Measurements from ENCODE around the gene ELN.

The ELN gene

DNA sequence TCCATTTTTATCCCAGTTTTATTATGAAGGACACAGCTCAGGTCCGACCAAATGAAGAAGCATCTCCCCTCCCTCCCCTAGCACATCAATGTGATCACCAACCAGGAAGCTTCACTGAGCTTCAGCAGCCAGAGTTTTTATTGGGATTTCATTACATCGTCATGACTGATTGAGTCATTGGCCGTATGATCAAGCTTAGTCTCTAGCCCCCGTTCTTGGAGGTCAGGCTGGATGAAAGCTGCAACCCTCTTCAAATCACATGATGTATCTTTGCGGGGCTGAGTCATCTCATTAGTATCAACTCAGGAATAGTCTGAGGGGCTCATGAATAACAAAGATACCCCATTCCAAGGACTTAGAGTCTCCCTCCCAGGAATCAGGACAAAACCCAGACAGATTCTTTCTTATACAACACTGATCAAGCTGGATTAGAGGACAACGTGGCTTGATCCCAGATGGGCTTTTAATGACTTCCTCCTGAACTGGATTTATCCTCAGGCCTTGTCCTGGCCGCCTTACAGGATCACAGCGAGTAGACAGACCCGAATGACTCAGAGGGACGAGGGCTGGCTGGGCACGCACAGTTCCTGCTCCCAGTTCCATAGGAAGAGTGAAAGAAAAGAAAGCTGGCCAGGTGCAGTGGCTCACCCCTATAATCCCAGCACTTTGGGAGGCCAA is 70.1 kb downstream of the ELN start:
- DNase-seq, result no peak

DNA sequence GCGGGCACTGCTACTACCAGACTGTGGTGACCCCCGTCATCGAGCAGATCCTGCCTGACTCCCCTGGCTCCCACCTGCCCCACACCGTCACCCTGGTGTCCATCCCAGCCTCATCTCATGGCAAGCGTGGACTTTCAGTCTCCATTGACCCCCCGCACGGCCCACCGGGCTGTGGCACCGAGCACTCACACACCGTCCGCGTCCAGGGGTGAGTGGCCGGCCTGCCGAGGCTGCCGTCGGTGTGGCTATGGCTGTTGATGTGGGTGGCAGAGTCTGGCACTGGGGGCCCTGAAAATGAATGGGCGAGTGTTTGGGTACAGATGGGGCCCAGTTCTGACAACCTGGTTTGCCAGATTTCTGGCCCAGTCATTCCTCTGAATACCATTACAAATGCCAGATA is 71.1 kb downstream of the ELN start:
- no peak for DNase-seq

DNA sequence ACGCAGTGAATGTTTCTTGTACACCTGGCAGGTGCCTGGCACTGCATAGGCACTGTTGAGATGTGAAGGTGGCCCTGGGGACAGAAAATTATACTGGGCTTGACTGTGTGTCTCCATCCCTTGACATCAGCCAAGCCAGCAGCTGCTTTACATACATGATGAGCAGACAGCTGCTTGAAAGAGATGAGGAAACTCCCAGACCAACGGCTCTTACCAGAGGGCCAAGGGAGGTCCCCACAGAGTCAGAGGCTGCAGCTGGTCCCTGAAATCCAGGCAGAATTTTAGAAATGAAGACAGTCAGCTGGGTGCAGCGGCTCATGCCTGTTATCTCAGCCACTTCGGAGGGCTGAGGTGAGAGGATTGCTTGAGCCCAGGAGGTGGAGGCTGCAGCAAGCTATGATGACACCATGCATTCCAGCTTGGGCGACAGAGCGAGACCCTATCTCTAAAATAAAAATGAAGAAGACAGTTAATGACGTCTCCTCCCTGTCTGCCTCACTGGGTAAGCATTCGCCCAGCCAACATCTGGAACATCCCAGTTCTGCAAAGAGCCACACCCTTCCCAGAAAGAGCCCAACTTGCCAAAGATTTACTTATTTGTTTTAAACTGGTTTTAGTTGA is 73.2 kb downstream of the ELN start:
- DNase-seq, result no peak

DNA sequence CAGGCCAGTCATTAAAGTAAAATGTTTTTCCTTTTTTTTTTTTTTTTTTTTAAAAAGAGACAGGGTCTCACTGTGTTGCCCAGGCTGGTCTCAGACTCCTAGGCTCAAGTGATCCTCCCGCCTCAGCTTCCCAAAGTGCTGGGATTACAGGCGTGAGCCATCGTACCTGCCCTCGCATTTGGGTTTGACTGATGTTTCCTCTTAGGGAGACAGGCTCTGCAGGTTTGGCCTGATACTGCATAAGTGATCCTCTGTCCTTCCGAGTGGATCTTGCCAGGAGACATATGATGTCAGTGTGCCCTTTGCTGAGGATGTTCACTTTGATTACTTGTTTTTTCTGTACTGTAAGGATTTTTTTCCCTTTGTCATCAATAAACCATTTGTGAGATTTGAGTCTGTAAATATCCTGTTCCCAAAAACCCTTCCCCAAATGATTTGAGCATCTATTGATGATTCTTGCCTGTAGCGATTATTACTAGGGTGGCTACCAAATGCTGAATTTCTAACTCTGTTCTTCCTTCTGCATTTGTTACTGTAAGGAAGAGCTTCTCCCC is 75.3 kb downstream of the ELN start:
- no peak for DNase-seq

DNA sequence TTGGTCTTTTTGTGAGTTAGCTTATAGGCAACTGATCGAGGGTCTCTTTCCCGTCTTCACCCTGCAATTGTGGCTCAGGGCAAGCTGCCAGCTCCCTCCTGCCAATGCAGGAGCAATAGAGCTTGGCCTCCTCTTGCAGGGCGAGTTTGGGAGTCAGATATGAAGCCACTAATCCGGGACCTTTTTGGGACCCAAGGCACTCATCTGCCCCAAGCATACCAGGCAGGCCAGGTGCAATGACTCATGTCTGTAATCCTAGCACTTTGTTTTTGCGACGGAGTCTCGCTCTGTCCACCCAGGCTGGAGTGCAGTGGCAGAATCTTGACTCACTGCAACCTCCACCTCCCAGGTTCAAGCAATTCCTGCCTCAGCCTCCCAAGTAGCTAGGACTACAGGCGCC is 76.7 kb downstream of the ELN start:
- DNase-seq, result no peak

DNA sequence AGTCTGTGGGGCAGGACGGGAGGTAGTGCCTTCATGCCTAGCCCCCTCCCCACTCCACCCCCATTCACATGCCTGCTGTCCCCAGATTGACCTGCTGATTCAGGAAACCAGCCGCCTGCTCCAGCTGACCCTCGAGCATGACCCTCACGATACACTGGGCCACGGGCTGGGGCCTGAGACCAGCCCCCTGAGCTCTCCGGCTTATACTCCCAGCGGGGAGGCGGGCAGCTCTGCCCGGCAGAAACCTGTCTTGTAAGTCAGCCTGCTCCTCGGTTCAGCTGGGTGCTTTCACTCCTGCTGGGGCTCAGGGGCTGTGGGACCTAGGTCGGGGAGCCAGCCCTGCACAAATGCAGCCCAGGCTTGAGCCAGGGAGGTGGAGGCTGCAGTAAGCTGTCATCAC is 78.0 kb downstream of the ELN start:
- DNase-seq, result no peak

DNA sequence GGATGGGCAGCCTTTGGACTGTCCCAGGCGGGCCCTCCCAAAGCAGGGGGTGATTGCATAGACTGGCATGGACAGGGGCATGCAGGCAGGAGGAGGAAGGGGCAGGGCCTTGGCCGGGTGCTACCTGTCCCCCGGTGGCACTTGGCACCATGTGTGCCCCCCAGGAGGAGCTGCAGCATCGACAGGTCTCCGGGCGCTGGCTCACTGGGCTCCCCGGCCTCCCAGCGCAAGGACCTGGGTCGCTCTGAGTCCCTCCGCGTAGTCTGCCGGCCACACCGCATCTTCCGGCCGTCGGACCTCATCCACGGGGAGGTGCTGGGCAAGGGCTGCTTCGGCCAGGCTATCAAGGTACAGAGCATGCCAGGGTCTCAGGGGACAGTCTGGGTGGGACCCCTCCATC is 78.9 kb downstream of the ELN start:
- DNase-seq, result no peak

DNA sequence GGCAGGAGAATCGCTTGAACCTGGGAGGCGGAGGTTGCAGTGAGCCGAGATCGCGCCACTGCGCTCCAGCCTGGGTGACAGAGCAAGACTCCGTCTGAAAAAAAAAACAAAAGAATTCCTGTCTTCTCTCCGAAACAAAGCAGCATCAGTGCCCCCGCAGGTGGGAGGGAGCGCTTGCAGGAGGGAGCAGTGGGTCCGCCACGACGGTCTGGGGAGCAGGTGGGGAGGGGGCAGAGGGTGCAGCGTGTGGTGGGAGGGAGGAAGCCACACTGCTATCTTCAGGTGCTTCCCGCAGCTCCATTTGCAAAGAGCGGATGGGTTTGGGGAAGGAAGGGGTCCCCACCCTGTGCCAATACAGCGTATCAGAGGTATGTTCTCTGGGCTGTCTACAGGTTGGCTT is 87.4 kb downstream of the ELN start:
- DNase-seq, result no peak

DNA sequence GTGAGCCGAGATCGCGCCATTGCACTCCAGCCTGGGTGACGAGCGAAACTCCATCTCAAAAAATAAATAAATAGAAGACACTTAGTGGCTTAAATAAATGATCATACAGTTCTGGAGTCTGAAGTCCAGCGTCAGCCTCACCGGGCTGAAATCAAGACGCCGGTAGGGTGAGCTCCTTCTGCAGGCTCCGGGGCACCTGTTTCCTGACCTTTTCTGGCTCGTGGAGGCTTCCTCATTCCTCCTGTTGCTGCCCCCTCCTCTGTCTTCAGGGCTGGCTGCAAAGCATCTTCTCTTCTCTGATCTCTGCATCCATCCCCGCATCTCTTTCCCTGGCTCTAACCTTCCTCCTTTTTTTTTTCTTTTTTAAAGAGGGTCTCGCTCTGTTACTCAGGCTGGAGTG is 88.4 kb downstream of the ELN start:
- no peak for DNase-seq

Measured in activated CD4-positive, alpha-beta T cell treated with anti-CD3 and anti-CD28 coated beads for 48 hours (primary cell).